Body of pancreas (tissue), 4 donors: ENCODE results near the gene DYNLRB1.
"Not testable (repeated sequence)": the region's sequence is repeated elsewhere in the genome, so short reads cannot be mapped to it uniquely, and the experiment has no call there.

ENCODE experiments used
- CTCF ChIP-seq, 7 experiments: fragments of 450-650 bp in 4 of 7; fragments of 200-600 bp in 3 of 7; sonication (generic) in 3 of 7; IDR thresholded peaks; one replicate each; pipeline ENCODE4 v1.5.1; 2016 to 2019; ENCODE audit warnings: antibody characterized with exemption in 7 of 7
- POLR2A ChIP-seq, 3 donors: fragments of 450-650 bp; IDR thresholded peaks; one replicate each; pipeline ENCODE4 v1.6.1; 2016; ENCODE audit warnings: antibody characterized with exemption in 3 of 3, mild to moderate bottlenecking in 2 of 3

DNA sequence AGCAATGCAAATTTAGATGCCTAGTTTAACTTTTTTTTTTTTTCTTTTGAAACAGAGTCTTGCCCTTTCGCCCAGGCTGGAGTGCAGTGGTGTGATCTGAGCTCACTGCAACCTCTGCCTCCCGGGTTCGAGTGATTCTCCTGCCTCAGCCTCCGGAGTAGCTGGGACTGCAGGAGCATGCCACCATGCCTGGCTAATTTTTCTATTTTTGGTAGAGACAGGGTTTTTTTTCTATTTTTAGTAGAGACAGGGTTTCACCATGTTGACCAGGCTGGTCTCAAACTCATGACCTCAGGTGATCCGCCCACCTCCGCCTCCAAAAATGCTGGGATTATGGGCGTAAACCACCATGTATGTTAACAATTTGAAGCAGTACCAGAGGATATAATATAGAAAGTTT lies 2.6 kb downstream of the DYNLRB1 start:
- TF ChIP-seq CTCF, POLR2A (IDR thresholded peaks at IDR 0.05): not testable (repeated sequence)
